Activated CD4-positive, alpha-beta T cell treated with anti-CD3 and anti-CD28 coated beads, Interleukin-2, amount 50 U/mL, for 16 hours (primary cell): ENCODE measurements around the gene PIM1.
"Not testable (repeated sequence)": the region's sequence is repeated elsewhere in the genome, so short reads cannot be mapped to it uniquely, and the experiment has no call there.

Experiments
- DNase-seq: peaks from one replicate; pipeline ENCODE4 v3.0.0-alpha.2; 2020

PIM1 gene

DNA sequence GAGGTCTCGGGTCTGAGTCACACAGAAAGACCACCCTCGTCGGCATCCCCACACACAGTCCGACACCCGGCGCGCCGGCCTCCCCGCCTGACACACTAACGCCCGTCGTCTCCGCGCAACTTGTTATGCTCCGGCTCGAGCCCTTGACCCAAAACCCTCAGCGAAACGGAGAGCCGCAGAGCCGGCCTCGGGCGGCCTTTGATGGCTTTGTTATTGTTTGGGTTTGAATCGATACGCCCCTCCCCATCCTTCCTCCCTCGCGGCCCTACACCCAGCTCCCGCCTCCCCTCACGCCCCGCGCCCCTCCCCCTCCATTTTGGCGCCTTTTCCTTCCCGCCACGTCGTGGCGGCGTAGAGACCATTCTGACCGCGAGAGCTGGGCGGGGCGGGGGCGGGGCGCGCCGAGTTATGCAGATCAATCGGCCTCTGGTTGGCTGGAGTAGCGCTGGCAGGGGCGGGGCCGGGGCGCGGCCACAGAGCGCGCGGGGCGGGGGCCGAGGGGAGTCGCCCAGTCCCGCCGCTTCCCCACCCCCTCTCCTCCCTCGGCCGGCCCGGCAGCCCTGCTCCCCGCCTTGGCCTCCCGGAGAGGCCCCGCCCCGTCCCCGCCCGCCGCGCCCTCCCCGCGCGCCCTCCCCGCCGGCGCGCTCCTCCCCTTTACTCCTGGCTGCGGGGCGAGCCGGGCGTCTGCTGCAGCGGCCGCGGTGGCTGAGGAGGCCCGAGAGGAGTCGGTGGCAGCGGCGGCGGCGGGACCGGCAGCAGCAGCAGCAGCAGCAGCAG, at the start of gene PIM1:
Gene PIM1 (plus strand): TSS at position 657 of the 777 bp plus-strand sequence. CDS start 424 bp downstream, outside the sequence.
- peak; percentile 99 for DNase-seq

DNA sequence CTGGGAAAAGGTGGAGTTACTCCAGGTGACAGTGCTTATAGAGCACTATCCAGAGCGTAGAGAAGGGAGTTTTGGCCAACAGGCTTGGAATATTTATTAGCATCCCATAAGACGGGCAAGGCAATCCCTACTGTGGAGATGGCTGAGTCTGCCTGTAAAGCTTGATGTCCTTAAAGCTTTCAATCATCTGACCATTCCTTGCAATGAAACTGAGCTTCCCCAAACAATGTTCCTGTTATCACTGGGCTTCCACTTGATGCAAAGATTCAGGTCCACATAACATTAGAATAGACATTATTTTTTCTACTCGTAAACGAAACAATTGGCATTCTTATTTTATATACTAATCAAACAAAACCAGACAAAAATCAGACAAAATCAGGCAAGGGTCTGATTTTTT, 48.4 kb upstream of the PIM1 start:
- DNase-seq = no peak

DNA sequence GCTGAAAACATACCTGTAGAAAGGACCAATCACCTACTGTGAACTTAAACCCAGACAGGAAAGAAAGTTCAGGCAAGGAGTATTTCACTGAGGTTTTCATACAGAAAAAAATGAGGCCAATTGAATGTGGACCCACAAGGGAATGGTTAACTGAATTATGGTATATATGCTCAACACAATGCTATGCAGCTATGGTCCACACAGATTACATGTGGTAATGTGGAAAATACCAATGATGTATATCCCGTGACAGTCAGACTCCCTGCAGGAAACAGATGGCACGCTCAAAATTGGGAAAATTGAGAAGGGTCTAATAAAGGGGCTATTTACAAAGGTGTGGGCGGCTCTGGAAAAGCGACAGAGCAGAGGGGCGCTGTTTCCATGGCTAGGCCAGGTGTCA, 47.1 kb upstream of the PIM1 start:
- no peak for DNase-seq

DNA sequence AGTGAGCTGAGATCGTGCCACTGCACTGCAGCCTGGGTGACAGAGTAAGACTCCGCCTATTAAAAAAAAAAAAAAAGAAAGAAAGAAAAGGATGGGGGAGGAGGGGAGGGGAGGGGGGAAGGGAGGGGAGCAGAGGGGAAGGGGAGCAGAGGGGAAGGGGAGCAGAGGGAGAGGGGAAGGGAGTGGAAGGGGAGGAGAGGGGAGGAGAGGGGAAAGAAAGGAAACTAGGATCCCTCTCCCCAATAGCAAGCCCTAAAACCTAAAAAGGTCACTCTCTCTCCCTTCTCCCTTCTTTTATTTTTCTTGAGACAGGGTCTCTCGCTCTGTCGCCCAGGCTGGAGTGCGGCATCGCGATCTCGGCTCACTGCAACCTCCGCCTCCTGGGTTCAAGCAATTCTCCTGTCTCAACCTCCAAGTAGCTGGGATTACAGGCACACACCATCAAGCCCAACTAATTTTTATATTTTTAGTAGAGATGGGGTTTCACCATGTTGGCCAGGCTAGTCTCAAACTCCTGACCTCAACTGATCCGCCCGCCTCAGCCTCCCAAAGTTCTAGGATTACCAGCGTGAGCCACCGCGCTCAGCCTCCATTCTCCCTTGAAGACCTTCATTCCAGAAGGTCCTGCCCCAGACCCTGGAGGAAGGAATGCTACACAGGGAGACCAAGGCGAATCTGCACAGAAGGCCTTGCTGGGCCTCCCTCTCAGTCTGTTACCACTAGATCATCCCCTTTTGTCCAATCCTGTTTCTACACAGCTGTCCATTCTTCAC, 45.8 kb upstream of the PIM1 start:
- no peak for DNase-seq

DNA sequence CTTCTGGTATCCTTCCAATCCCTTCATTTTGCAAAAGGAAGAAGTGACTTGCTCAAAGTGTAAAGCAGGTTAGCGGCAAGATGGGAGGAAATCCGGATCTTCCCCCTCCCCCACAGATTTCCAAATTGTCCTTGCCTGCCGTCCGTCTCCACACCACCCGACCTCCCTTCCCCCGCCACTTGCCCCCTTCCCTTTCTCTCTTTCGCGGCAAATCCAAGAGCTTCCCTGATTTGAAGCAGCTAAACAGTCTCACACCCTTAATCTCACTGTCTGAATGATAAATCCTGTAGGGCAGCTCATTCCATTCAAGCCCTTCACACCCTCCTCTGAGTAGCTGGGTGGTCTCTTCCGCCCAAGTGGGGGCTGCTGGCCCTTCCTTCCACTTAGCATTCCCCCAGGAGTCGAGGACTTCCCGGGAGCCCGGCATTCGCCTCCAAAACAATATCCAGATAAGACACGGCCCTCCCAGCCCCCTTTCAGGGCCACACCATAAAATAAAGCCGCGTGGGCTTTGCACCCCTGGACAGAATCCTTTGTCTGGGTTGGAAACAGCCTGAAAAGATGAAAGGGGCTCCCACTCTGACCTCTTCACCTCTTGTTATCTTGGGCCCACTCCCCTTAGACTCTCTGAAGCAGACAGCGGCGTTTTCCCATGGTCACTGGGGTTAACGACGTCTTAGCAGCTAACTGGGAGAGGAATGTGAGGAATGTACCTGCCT, 44.0 kb upstream of the PIM1 start:
- no peak for DNase-seq

DNA sequence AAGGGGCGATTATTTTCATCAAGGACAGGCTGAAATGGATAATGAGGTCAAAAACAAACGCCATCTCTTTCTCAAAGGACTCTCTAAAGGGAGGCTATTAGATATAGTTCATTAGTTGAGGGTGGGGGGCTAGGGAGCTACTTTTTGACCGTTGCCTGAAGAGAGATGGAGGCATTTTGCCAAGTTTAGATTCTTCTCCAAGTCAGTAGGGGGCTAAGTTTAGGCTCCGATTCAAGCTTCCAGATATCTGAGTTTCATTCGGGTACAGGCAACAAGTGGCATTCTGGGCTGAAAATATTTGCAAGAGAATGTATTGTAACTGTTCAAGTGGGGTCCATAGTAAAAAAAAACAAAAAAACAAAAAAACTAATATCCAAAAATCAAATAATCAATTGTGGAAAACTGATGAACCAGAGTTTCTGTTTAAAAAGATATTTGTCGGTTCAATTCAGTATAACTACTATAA, 43.4 kb upstream of the PIM1 start:
- DNase-seq = no peak

DNA sequence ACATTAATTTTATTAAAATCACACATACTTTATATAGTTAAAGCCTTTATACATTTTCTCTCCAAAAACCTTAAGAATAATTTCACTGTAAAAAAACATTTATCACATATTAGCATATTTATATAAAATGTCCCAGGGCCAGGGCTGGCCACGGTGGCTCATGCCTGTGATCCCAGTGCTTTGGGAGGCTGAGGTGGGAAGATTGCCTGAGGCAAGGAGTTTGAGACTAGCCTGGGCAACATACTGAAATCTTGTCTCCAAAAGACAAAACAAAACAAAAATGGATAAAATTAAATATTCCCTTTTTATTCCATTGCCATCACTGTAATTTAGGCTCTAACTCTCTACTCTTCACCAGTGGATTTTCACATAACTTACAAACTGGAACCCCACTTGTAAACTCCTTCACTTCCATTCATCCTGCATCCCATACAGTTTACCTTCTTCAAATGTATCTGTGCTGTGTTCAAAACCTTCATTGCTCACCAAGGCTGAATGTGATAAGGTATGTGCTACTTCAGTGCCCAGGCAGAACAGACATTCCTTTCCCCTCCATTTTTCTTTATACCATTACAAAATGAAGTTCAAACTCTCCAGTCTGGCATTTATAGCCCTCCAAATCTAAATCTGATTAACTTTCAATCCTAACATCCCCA, 42.9 kb upstream of the PIM1 start:
- no peak for DNase-seq

DNA sequence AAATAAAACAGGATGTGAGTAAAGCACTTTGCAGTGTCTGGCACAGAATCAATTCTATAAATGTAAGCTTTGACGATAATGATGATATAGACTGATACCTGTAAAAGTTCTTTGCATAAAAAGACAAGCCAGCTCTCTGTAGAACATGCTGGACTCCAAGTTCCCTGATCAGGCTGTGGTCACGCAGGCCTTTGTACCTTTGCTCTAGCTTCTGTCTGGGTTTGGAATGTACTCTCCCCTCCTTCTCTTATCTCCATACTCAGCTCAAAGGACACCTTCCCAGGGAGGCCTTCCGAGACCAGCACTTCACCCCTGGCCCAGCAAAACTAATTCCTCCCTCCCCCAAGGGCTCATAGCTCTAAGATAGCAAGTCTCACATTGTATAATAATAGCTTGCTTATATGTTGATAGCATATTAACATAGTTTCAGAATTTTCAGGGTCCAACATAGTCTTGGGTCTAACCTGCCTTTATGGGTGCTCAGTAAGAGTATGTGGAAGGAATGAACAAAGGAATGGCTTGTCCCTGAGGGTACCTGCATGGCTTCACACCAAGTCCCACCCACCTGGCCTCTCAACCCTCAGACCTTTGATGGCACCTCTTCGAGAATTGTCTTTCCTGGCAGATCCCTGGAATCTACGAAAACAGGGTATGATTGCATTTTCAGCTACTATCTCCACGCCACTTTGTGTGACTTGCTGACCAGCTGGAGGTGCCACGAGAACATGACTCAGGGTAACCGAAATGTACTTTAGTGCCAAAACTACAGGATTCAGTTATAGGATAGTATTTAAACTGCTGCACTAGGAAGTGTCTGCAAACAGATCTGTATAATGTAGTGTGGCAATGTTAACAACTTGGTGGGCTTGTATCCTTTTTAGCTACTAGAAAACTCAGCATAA, 41.7 kb upstream of the PIM1 start:
- DNase-seq = no peak

DNA sequence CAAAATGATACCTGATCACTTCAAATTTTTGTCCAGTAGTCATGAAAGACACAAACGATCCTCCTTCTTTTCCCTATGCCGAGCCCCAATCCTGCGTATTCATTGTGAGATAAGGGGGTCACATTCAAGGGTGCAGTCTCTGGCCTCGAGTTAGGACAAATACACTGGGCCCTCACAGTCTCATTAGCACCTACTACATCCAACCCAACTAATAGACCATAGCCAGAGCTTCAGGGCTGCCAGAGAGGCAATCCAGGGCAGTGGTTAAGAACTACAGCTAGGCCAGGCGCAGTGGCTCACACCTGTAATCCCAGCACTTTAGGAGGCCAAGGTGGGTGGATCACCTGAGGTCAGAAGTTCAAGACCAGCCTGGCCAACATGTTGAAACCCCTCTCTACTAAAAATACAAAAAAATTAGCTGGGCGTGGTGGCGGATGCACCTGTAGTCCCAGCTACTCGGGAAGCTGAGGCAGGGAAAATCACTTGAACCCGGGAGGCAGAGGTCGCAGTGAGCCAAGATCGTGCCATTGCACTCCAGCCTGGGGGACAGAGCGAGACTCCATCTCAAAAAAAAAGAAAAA, 41.0 kb upstream of the PIM1 start:
- DNase-seq = not testable (repeated sequence)

DNA sequence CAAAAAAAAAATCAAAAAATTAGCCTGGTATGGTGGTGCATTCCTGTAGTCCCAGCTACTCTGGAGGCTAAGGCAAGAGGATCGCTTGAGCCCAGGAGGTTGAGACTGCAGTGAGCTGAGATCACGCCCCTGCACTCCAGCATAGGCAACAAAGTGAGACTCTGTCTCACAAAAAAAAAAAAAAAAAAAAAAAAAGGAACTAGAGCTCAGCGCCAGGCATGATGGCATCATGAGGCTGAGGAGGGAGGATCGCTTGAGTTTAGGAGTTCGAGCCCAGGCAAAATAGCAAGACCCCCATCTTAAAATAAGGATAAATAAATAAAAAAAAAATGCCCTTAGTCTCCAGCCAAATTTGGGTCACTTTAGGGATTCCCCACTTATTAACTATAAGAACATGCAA, 40.4 kb upstream of the PIM1 start:
- no peak for DNase-seq

DNA sequence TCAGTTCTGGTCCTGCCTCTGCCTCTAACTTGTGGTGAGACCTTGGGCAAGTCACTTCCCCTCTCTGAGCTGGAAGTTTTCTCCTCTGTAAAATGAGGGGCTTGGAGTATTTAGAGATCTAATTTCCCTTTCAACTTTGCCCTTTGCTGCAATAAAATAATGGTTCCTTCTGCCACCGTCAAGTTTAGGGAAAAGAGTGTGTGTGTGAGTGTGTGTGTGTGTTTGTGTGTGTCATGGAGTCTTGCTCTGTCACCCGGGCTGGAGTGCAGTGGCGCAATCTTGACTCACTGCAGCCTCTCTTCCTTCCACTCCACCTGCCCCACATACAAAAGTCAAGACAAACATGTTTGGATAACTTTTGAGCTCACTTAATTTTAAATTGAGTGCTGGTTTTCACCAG, 39.2 kb upstream of the PIM1 start:
- DNase-seq = no peak

DNA sequence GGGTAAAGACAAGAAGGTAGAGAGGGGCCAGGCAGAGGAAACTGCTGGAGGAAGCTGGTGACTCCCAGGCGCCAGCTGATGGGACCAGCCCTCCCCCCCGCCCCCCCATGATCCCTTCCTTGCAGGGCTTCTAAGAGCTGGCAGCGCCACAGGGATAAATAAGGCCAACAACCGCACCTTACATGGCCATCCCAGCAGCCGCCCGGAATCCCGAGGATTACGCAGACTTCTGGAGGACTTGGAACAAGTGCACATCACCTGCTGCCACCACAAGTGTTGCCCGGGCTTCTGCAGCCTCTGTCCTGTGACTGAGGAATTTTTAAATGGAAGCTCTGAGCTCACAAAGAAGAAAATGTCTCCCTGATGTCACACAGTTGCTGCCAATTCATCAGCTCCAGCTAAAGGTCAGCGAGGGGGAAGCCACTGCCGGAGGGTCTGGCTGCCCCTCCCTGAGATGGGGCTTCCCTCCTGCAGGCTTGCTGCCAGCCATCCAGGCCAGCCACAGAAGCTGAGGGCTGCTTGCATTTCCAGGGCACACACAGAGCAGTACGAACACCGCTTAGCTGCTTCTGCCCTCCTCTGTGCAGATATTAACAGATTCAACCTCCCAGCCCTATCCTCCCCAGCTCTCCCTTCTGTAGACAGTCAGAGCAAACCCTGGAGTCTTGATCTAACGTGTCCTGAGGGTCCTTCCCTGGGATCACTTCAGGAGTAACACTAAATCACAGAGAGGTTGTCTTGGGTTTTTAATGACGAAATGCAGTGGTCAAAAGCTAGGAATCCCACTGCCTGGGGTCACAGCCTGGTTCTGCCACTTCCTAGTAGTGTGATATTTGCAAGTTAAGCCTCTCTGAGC, 38.6 kb upstream of the PIM1 start:
- DNase-seq = no peak

DNA sequence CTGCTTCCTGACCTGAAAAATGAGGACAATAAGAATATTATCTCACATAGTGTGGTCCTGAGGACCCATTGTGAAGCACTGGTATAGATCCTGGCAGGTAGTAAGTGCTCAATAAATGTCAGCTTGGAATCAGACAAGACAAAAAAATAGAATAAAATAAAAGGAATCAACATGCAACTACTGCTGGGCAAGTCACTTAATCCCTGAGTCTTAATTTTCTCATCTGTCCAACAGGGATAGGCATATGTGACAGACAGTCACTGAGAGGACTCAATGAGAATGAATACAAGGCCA, 38.0 kb upstream of the PIM1 start:
- no peak for DNase-seq

DNA sequence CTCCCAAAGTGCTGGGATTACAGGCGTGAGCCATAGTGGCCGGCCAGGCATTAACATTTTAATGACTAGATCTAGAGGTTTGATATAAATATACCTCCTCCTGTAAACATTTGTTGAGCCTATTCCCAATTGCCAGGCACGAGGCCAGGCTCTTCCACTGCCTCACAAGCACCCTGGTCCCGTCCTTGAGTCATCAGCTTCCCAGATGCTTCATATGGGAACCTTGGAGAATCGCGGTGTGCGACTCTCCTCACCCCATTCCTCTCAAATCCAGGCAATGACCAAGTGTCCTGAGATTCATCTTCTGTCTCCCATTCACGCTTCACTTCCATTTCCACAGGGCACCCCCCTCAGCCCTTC, 35.9 kb upstream of the PIM1 start:
- no peak for DNase-seq

DNA sequence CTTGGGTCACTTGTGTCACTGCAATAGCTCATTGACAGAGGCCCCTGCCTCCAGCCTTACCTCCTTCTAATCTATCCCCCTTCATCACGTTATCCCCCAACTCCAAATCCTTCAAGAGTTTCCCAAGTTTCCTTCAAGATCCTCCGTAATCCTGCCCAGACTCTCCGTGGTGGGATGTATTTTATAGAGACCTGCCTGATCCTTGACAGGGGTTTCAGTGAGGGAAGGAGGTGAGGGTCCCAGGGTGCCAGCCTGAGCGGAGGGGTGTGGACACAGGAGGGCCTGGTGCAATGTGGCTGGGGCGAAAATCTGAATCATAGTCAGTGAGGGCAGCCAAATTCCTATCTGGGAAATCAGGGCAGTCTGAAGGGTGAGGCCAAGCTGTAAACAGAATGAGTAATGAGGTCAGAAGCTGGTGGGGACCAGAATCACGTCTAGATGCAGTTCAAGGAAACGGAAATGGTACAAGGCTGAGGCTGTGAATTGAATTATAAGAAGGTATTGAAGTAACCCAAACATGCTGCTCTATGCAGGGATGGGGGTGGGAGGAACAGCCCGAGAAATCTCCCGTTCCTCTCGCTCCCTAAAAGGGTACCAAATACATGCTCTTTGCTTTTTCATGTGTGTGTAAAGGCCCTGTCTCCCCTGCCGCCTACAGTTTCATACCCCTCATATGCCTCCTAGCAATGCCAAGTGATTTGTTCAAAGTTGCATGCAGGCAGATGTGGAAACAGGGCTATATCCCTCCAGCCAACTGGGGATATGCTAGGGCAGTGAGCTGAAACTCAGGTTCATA, 35.4 kb upstream of the PIM1 start:
- peak; percentile 61 for DNase-seq

DNA sequence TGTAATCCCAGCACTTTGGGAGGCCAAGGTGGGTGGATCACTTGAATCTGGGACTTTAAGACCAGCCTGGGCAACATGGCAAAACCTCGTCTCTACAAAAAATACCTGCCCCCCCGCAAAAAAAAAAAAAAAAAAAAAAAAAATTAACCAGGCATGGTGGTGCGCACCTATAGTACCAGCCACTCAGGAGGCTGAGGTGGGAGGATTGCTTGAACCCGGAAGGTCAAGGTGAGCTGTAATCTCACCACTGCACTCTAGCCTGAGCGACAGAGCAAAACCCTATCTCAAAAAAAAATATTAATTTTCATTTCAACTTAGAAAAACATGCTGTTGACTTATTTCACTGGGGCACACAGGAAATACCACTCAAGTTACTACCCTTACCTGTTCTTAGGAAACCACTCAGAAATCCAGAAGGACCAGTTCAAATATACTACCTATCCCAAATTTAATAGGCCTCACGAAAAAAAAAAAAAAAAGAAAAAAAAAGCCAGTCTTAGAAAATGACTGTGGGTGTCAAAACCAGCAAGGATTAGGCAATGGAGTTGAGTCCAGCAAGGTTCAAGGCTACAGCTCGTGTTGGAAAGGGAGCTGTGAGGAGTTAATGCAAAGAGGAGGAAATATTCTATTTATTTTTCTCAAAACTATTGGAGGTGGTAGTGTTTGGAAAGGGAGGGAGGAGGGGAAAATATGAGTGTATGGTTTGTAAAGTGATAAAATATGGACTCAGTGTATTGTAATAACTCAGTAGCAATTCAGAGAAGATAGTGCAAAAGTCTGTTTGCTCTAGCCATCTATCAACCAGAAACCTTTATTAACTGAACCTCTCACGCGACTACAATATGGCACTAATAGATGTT, 33.9 kb upstream of the PIM1 start:
- DNase-seq = no peak

DNA sequence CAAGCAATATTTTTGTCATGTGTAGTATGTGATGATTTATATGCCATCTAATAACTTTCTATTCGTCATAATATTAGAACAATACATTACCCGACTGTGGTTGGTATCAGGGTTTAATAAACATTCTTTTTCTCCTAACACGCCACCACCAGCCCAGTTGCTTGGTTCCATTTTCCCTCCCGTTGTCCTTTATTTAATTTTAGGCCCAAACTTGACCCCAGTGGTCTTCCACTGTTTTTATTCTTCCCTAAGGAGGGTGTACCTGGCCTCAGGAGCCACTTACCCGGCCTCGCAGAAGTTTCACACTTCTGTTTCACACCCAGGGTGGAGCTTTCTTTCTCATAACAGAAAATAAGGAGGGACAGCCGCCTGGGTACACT, 33.1 kb upstream of the PIM1 start:
- no peak for DNase-seq

DNA sequence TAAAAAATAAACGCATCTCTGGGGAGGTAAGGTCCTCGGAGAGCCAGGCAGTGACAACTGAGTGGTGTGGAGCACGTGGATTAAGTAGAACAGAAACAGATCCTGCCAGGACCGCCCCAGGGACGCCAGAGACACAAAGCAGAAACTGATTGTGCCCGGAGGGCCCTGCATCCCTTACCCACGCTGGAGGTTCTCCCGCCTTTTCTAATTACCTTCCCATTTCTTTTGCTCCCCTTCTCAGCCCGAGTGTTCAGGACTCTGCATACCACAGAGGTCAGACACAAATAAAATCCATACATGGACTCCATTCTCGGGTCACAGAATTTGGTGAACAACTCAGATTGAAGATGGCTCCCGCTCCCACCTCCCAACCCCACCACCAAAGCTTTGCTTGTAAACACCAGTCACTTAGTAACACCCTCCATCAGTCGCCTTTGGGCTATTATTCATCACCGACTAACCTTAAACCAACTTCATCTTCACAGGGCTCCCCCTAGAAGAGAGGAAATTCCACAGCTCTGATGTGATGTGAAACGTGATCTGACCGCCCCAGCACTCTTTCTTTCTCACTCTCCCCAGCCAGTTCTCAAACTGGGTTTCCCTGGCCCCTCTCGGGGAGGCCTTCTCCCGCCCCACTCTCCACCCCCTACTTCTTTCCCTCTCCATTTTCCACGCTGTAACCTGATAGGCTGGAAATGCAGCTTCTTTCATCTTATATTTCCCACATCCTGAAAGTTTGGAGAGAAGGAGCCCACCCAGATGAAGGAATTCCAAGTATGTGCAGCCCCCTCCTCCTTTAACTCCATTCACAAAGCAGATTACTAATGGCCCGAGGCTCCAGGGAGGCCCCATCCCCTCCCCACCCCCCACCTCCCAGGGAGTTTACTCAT, 32.5 kb upstream of the PIM1 start:
- peak; percentile 86 for DNase-seq
